GM12878 (cell line): ENCODE measurements around the gene DHX40. TPM values are rescaled to one million over a fixed set of nuclear protein-coding genes. Genes with fewer than 3 reads are reported as not detected.

Experiments used
- ATAC-seq: fragments of 200-7000 bp; cut with Tn5 transposase; 3 replicates; pipeline ENCODE4 v1.9.1; 2020; ENCODE audit warnings: mild to moderate bottlenecking, moderate library complexity
- BruUV-seq: library from RNA; stranded (reverse); fragments of 400-500 nt; replicated peaks from 2 replicates; lab custom pipeline; 2021; lab: Mats Ljungman, UMichigan
- CTCF ChIA-PET: fragments of 300-600 bp; sonication (Branson Sonifier 250); formaldehyde crosslinking; extraction: SDS; loops from one replicate; lab custom pipeline; 2021; ENCODE audit warnings: inconsistent platforms; lab: Yijun Ruan, JAX
- POLR2A ChIA-PET: fragments of 350-600 bp; formaldehyde crosslinking; extraction: SDS; loops from one replicate; lab custom pipeline; 2021; ENCODE audit warnings: inconsistent platforms; lab: Charles Lee
- RAD21 ChIA-PET: fragments of 300-600 bp; sonication (Branson Sonifier 250); formaldehyde crosslinking; loops from one replicate; lab custom pipeline; 2023; ENCODE audit warnings: antibody characterized with exemption; ENCODE audit not compliant: unreplicated experiment; lab: Charles Lee
- SMC1A ChIA-PET: fragments of 300-600 bp; sonication (Branson Sonifier 250); formaldehyde crosslinking; loops from one replicate; lab custom pipeline; 2023; ENCODE audit not compliant: unreplicated experiment, uncharacterized antibody; lab: Charles Lee
- DNase-seq: peaks from one replicate; pipeline ENCODE4 v3.0.0-alpha.2; 2011; ENCODE audit warnings: low read depth, low spot score
- FAIRE-seq: peaks from 3 replicates; lab custom pipeline; 2011; peaks lifted over from hg19 to GRCh38; lab: Jason Lieb, UNC
- H2AFZ ChIP-seq: 2 replicates; pipeline ENCODE4 v1.6.0; 2011; ENCODE audit warnings: low read depth, low read length, control low read depth; ENCODE audit not compliant: control insufficient read depth
- H3K27ac ChIP-seq: 2 replicates; pipeline ENCODE4 v1.5.1; 2011; ENCODE audit warnings: control low read depth; ENCODE audit not compliant: control insufficient read depth, insufficient read depth
- H3K27me3 ChIP-seq, 2 experiments: replicated peaks in 1 of 2; 2 replicates each; pipeline versions ENCODE4 v1.6.0 to v1.6.1; 2011; ENCODE audit warnings: low read length in 1 of 2; ENCODE audit not compliant: control insufficient read depth in 2 of 2, insufficient read depth in 2 of 2
- H3K36me3 ChIP-seq, 2 experiments: 2 replicates each; pipeline ENCODE4 v1.5.1; 2011; ENCODE audit warnings: low read length in 1 of 2; ENCODE audit not compliant: control insufficient read depth in 2 of 2, insufficient read depth in 2 of 2
- H3K4me1 ChIP-seq: 2 replicates; pipeline ENCODE4 v1.6.1; 2011; ENCODE audit warnings: mild to moderate bottlenecking, low read length, moderate library complexity, mixed read lengths; ENCODE audit not compliant: control insufficient read depth, insufficient read depth
- H3K4me2 ChIP-seq: 2 replicates; pipeline ENCODE4 v1.6.0; 2011; ENCODE audit warnings: control low read depth; ENCODE audit not compliant: control insufficient read depth, insufficient read depth
- H3K4me3 ChIP-seq: fragments of 200-600 bp; sonication (generic); 2 replicates; pipeline ENCODE4 v1.5.1; 2016
- H3K79me2 ChIP-seq: 2 replicates; pipeline ENCODE4 v1.6.0; 2011; ENCODE audit warnings: low read length; ENCODE audit not compliant: control insufficient read depth, insufficient read depth
- H3K9ac ChIP-seq: 2 replicates; pipeline ENCODE4 v1.8.0; 2011; ENCODE audit warnings: low read length, control low read depth, mixed read lengths; ENCODE audit not compliant: control insufficient read depth, insufficient read depth
- H3K9me3 ChIP-seq: replicated peaks from 3 replicates; pipeline ENCODE4 v1.5.1; 2011; ENCODE audit warnings: mild to moderate bottlenecking, low read length; ENCODE audit not compliant: control insufficient read depth, insufficient read depth
- H4K20me1 ChIP-seq: 2 replicates; pipeline ENCODE4 v1.6.0; 2011; ENCODE audit not compliant: control insufficient read depth, insufficient read depth
- BACH1 ChIP-seq: fragments of 450-650 bp; IDR thresholded peaks from 2 replicates; pipeline ENCODE4 v1.6.1; 2017; ENCODE audit warnings: mild to moderate bottlenecking, borderline replicate concordance
- MEF2A ChIP-seq: IDR thresholded peaks from 2 replicates; pipeline ENCODE4 v1.6.1; 2011; ENCODE audit warnings: low read depth, mild to moderate bottlenecking, low read length, moderate library complexity; ENCODE audit not compliant: insufficient read depth
- POLR2AphosphoS5 ChIP-seq: IDR thresholded peaks from 2 replicates; pipeline ENCODE4 v1.6.1; 2011; ENCODE audit warnings: mild to moderate bottlenecking, low read length, inconsistent platforms
- SREBF2 ChIP-seq: IDR thresholded peaks from 2 replicates; pipeline ENCODE4 v1.6.1; 2012; ENCODE audit warnings: mild to moderate bottlenecking, low read length
- ZZZ3 ChIP-seq: IDR thresholded peaks from 2 replicates; pipeline ENCODE4 v1.6.1; 2011; ENCODE audit warnings: low read depth; ENCODE audit not compliant: control insufficient read depth, insufficient read length
- WGBS: methylation state at CpG from one replicate; pipeline ENCODE4 v1.1.6; 2016; ENCODE audit warnings: low lambda C conversion rate; ENCODE audit not compliant: insufficient replicate concordance, insufficient coverage; ENCODE audit errors: missing lambda C conversion rate; 5-methylcytosine and 5-hydroxymethylcytosine counted together
- in situ Hi-C: fragments of 300-500 bp; cut with MboI; formaldehyde crosslinking; loops from 9 replicates; pipeline ENCODE4 v1.14.3; 2018; ENCODE audit warnings: mixed read lengths
- intact Hi-C: fragments of 100-400 bp; cut with micrococcal nuclease; formaldehyde crosslinking; loops from one replicate; pipeline ENCODE4 v1.14.2; 2022; ENCODE audit not compliant: unreplicated experiment
- polyA plus RNA-seq, 11 experiments: library from polyadenylated mRNA; depleted of rRNA in 4 of 11; unstranded in 6 of 11; stranded (reverse) in 5 of 11; fragments of >200 nt; fragmentation: Nextera tagmentation in 4 of 11; fragmentation: Illumina TruSeq in 1 of 11; extraction: Ambion mirVana in 4 of 11; extraction: Trizol in 1 of 11; gene quantifications; 1 replicate in 1 of 11; 2 replicates in 10 of 11; pipeline versions ENCODE4 v1.2.1 to v1.2.3, GENCODE V29; 2011 to 2016; ENCODE audit warnings: inconsistent platforms in 2 of 11, missing spikeins in 2 of 11, low read depth in 1 of 11
- total RNA-seq, 4 experiments: library from RNA; depleted of rRNA in 3 of 4; stranded (reverse); fragments of >200 nt in 3 of 4; fragmentation: Illumina TruSeq in 1 of 4; extraction: Trizol in 1 of 4; gene quantifications; 2 replicates each; pipeline versions ENCODE4 v1.2.1 to v1.2.3, GENCODE V29; 2013 to 2021
- TF ChIP-seq, protein P1 (sequence below): fragments of 450-650 bp; formaldehyde crosslinking; IDR thresholded peaks from 2 replicates; pipeline ENCODE4 v1.4.0; 2022; ENCODE audit warnings: mild to moderate bottlenecking, moderate library complexity
- TF ChIP-seq, protein P2 (sequence below): fragments of 450-650 bp; IDR thresholded peaks from 2 replicates; pipeline ENCODE4 v1.6.1; 2017; ENCODE audit warnings: mild to moderate bottlenecking, low read depth, inconsistent platforms; ENCODE audit not compliant: poor library complexity, severe bottlenecking
- TF ChIP-seq, protein P3 (sequence below): fragments of 450-650 bp; IDR thresholded peaks from 2 replicates; pipeline ENCODE4 v1.6.1; 2016; ENCODE audit warnings: mild to moderate bottlenecking
- TF ChIP-seq, protein P4 (sequence below): IDR thresholded peaks from 2 replicates; pipeline ENCODE4 v1.6.1; 2012; ENCODE audit warnings: improper control_type of control experiment, low read depth, low read length; ENCODE audit not compliant: insufficient replicate concordance
- TF ChIP-seq, protein P5 (sequence below): IDR thresholded peaks from 2 replicates; pipeline ENCODE4 v1.6.1; 2011; ENCODE audit warnings: mild to moderate bottlenecking, low read depth, low read length, moderate library complexity; ENCODE audit not compliant: insufficient replicate concordance

The DHX40 gene
- total and polyA plus RNA-seq, 10 of the 15 experiments (the other 5 are each of a cell fraction or from before 2014, with no cell fraction given), result 4.8 to 29.2 (median 12.0) TPM

DNA sequence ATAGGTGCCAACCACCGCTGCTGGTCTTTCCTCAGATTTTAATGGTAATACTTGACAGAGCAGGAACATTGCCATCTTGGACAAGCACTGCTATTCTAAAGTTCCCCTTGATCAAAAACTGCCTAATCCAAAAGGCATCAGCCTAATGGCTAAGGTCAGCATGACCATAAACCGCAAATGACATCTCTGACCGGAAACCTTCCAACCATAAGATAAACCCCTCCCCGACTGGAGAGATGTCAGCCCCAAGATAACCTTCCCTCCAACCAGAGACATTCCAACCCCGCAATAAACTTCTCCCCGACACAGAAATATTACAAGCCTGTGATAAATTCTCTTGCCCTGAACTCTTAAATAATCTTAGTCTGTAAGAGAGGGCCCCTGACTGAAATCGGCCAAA lies 7.4 kb upstream of the DHX40 start:
- SMC1A ChIA-PET, result interaction anchor here (0.8 kb wide), 1 partner anchor 95 kb away, joined by 4 read pairs; no protein-coding TSS in a partner anchor
- Histone ChIP-seq H3K79me2 (no peaks in the 10 kb centered on the region), H3K4me3 (no peak overlapping the region), H3K4me2 (no peak overlapping the region), H2AFZ (no peak overlapping the region), H3K9me3 (no peaks in the 10 kb centered on the region), H3K27me3 (no peaks in the 10 kb centered on the region), H3K27ac (no peak overlapping the region), H4K20me1 (no peaks in the 10 kb centered on the region), H3K4me1 (no peaks in the 10 kb centered on the region), H3K36me3 (no peaks in the 10 kb centered on the region), H3K9ac (no peak overlapping the region)
- CTCF ChIA-PET, result interaction anchor here (1.6 to 3.4 kb wide), 2 partner anchors 36 to 57 kb away, joined by 3 to 18 read pairs; no protein-coding TSS in a partner anchor
- DNase-seq (no peak), FAIRE-seq (no peak), ATAC-seq (no peak)
- 57% methylated on average over 7 of the region's 7 CpGs for WGBS
- no TSS peak for BruUV-seq
- RAD21 ChIA-PET, result no interaction called here
- POLR2A ChIA-PET, result no interaction called here
- in situ Hi-C loops (no loop called here), intact Hi-C loops (no loop called here)
- TF ChIP-seq, protein P1, sequence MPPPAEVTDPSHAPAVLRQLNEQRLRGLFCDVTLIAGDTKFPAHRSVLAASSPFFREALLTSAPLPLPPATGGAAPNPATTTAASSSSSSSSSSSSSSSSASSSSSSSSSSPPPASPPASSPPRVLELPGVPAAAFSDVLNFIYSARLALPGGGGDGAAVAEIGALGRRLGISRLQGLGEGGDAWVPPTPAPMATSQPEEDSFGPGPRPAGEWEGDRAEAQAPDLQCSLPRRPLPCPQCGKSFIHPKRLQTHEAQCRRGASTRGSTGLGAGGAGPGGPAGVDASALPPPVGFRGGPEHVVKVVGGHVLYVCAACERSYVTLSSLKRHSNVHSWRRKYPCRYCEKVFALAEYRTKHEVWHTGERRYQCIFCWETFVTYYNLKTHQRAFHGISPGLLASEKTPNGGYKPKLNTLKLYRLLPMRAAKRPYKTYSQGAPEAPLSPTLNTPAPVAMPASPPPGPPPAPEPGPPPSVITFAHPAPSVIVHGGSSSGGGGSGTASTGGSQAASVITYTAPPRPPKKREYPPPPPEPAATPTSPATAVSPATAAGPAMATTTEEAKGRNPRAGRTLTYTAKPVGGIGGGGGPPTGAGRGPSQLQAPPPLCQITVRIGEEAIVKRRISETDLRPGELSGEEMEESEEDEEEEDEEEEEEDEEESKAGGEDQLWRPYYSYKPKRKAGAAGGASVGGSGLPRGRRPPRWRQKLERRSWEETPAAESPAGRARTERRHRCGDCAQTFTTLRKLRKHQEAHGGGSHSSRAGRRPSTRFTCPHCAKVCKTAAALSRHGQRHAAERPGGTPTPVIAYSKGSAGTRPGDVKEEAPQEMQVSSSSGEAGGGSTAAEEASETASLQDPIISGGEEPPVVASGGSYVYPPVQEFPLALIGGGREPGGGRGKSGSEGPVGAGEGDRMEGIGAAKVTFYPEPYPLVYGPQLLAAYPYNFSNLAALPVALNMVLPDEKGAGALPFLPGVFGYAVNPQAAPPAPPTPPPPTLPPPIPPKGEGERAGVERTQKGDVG (CRISPR knock-in tag), result no peak
- TF ChIP-seq, protein P2, sequence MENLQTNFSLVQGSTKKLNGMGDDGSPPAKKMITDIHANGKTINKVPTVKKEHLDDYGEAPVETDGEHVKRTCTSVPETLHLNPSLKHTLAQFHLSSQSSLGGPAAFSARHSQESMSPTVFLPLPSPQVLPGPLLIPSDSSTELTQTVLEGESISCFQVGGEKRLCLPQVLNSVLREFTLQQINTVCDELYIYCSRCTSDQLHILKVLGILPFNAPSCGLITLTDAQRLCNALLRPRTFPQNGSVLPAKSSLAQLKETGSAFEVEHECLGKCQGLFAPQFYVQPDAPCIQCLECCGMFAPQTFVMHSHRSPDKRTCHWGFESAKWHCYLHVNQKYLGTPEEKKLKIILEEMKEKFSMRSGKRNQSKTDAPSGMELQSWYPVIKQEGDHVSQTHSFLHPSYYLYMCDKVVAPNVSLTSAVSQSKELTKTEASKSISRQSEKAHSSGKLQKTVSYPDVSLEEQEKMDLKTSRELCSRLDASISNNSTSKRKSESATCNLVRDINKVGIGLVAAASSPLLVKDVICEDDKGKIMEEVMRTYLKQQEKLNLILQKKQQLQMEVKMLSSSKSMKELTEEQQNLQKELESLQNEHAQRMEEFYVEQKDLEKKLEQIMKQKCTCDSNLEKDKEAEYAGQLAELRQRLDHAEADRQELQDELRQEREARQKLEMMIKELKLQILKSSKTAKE, result no peak
- TF ChIP-seq POLR2AphosphoS5, result no peak
- TF ChIP-seq BACH1, result no peak
- TF ChIP-seq, protein P3, sequence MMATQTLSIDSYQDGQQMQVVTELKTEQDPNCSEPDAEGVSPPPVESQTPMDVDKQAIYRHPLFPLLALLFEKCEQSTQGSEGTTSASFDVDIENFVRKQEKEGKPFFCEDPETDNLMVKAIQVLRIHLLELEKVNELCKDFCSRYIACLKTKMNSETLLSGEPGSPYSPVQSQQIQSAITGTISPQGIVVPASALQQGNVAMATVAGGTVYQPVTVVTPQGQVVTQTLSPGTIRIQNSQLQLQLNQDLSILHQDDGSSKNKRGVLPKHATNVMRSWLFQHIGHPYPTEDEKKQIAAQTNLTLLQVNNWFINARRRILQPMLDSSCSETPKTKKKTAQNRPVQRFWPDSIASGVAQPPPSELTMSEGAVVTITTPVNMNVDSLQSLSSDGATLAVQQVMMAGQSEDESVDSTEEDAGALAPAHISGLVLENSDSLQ, result no peak
- TF ChIP-seq MEF2A, result no peak
- TF ChIP-seq, protein P4, sequence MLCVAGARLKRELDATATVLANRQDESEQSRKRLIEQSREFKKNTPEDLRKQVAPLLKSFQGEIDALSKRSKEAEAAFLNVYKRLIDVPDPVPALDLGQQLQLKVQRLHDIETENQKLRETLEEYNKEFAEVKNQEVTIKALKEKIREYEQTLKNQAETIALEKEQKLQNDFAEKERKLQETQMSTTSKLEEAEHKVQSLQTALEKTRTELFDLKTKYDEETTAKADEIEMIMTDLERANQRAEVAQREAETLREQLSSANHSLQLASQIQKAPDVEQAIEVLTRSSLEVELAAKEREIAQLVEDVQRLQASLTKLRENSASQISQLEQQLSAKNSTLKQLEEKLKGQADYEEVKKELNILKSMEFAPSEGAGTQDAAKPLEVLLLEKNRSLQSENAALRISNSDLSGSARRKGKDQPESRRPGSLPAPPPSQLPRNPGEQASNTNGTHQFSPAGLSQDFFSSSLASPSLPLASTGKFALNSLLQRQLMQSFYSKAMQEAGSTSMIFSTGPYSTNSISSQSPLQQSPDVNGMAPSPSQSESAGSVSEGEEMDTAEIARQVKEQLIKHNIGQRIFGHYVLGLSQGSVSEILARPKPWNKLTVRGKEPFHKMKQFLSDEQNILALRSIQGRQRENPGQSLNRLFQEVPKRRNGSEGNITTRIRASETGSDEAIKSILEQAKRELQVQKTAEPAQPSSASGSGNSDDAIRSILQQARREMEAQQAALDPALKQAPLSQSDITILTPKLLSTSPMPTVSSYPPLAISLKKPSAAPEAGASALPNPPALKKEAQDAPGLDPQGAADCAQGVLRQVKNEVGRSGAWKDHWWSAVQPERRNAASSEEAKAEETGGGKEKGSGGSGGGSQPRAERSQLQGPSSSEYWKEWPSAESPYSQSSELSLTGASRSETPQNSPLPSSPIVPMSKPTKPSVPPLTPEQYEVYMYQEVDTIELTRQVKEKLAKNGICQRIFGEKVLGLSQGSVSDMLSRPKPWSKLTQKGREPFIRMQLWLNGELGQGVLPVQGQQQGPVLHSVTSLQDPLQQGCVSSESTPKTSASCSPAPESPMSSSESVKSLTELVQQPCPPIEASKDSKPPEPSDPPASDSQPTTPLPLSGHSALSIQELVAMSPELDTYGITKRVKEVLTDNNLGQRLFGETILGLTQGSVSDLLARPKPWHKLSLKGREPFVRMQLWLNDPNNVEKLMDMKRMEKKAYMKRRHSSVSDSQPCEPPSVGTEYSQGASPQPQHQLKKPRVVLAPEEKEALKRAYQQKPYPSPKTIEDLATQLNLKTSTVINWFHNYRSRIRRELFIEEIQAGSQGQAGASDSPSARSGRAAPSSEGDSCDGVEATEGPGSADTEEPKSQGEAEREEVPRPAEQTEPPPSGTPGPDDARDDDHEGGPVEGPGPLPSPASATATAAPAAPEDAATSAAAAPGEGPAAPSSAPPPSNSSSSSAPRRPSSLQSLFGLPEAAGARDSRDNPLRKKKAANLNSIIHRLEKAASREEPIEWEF, result no peak
- TF ChIP-seq, protein P5, sequence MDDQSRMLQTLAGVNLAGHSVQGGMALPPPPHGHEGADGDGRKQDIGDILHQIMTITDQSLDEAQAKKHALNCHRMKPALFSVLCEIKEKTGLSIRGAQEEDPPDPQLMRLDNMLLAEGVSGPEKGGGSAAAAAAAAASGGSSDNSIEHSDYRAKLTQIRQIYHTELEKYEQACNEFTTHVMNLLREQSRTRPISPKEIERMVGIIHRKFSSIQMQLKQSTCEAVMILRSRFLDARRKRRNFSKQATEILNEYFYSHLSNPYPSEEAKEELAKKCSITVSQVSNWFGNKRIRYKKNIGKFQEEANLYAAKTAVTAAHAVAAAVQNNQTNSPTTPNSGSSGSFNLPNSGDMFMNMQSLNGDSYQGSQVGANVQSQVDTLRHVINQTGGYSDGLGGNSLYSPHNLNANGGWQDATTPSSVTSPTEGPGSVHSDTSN, result no peak
- no peak for TF ChIP-seq SREBF2
- TF ChIP-seq ZZZ3, result no peak
